HepG2 (cell line): ENCODE data around the gene SEZ6. TPM values are rescaled to one million over a fixed set of nuclear protein-coding genes. Genes with fewer than 3 reads are reported as not detected.

Experiments
- ATAC-seq: fragments of 200-7000 bp; cut with Tn5 transposase; 3 replicates; pipeline ENCODE4 v1.9.1; 2020; ENCODE audit warnings: mild to moderate bottlenecking, moderate library complexity
- BruUV-seq: library from RNA; stranded (reverse); fragments of 400-500 nt; replicated peaks from 2 replicates; lab custom pipeline; 2021; lab: Mats Ljungman, UMichigan
- CTCF ChIA-PET: fragments of 300-600 bp; formaldehyde crosslinking; extraction: SDS; loops from one replicate; lab custom pipeline; 2021; ENCODE audit warnings: low total read pairs, inconsistent platforms, low intra/inter-chr PET ratio; lab: Yijun Ruan, JAX
- POLR2A ChIA-PET: fragments of 350-600 bp; sonication (Branson Sonifier 250); formaldehyde crosslinking; loops from one replicate; lab custom pipeline; 2020; ENCODE audit warnings: antibody characterized with exemption, inconsistent platforms; lab: Yijun Ruan, JAX
- DNase-seq: peaks from one replicate; pipeline ENCODE4 v3.0.0-alpha.2; 2015; ENCODE audit warnings: low spot score
- FAIRE-seq: peaks from 3 replicates; lab custom pipeline; 2011; peaks lifted over from hg19 to GRCh38; lab: Jason Lieb, UNC
- H2AFZ ChIP-seq: one replicate; pipeline ENCODE4 v1.6.1; 2011; ENCODE audit warnings: low read length, inconsistent platforms
- H3K27ac ChIP-seq: fragments of 300-600 bp; 3 replicates; pipeline ENCODE4 v1.8.0; 2011; ENCODE audit warnings: mixed run types, mild to moderate bottlenecking, mixed read lengths, low read length, inconsistent platforms; ENCODE audit not compliant: insufficient read depth; ENCODE audit errors: extremely low read length
- H3K27me3 ChIP-seq, 2 experiments: fragments of 200-600 bp in 1 of 2; 2 replicates in 1 of 2; 3 replicates in 1 of 2; pipeline versions ENCODE4 v1.6.0 to v1.8.0; 2011; ENCODE audit warnings: low read length in 2 of 2, mild to moderate bottlenecking in 2 of 2, moderate library complexity in 2 of 2, inconsistent platforms in 1 of 2; ENCODE audit not compliant: insufficient read depth in 2 of 2, control insufficient read depth in 1 of 2
- H3K36me3 ChIP-seq, 2 experiments: fragments of 200-600 bp in 1 of 2; replicated peaks in 1 of 2; 2 replicates in 1 of 2; 3 replicates in 1 of 2; pipeline versions ENCODE4 v1.5.1 to v1.8.0; 2011; ENCODE audit warnings: low read length in 2 of 2, inconsistent platforms in 1 of 2; ENCODE audit not compliant: insufficient read depth in 2 of 2, control insufficient read depth in 1 of 2
- H3K4me1 ChIP-seq: 2 replicates; pipeline ENCODE4 v1.5.1; 2012; ENCODE audit warnings: low read length, inconsistent platforms; ENCODE audit not compliant: insufficient read depth
- H3K4me2 ChIP-seq: 2 replicates; pipeline ENCODE4 v1.6.0; 2011; ENCODE audit warnings: low read depth, low read length, inconsistent platforms
- H3K4me3 ChIP-seq, 3 experiments: fragments of 200-600 bp in 1 of 3; sonication (generic), shearing (Covaris generic) in 1 of 3; replicated peaks in 1 of 3; 2 replicates each; pipeline ENCODE4 v1.5.1; 2011 to 2016; ENCODE audit warnings: low read length in 3 of 3, inconsistent platforms in 2 of 3, low read depth in 2 of 3, mild to moderate bottlenecking in 2 of 3, control low read depth in 1 of 3, mixed read lengths in 1 of 3; ENCODE audit not compliant: insufficient read depth in 1 of 3
- H3K79me2 ChIP-seq: one replicate; pipeline ENCODE4 v1.6.1; 2011; ENCODE audit warnings: low read length, inconsistent platforms; ENCODE audit not compliant: insufficient read depth
- H3K9ac ChIP-seq: 2 replicates; pipeline ENCODE4 v1.6.0; 2011; ENCODE audit warnings: mild to moderate bottlenecking, low read depth, low read length, inconsistent platforms; ENCODE audit not compliant: insufficient read depth
- H3K9me3 ChIP-seq: 2 replicates; pipeline ENCODE4 v1.5.1; 2012; ENCODE audit warnings: mild to moderate bottlenecking, low read length
- H4K20me1 ChIP-seq: 2 replicates; pipeline ENCODE4 v1.6.0; 2011; ENCODE audit warnings: inconsistent platforms, mild to moderate bottlenecking, low read length, moderate library complexity; ENCODE audit not compliant: insufficient read depth
- ARNT ChIP-seq: fragments of 450-650 bp; IDR thresholded peaks from 2 replicates; pipeline ENCODE4 v1.6.1; 2017
- FOSL2 ChIP-seq: sonication (generic); formaldehyde crosslinking; IDR thresholded peaks from 2 replicates; pipeline ENCODE4 v1.4.0; 2020; ENCODE audit warnings: missing genetic modification reagents
- HOXD1 ChIP-seq: sonication (generic); formaldehyde crosslinking; IDR thresholded peaks from 2 replicates; pipeline ENCODE4 v1.5.0; 2020; ENCODE audit warnings: missing genetic modification reagents
- RARA ChIP-seq: IDR thresholded peaks from 2 replicates; pipeline ENCODE4 v1.6.1; 2016; ENCODE audit warnings: missing genetic modification reagents, missing compliant biosample characterization
- ZNF790 ChIP-seq: sonication (generic); formaldehyde crosslinking; IDR thresholded peaks from 2 replicates; pipeline ENCODE4 v1.8.0; 2022; ENCODE audit warnings: missing genetic modification reagents, mild to moderate bottlenecking, borderline replicate concordance
- ZNF792 ChIP-seq: IDR thresholded peaks from 2 replicates; pipeline ENCODE4 v1.6.1; 2016
- WGBS: methylation state at CpG from one replicate; pipeline ENCODE4 v1.1.6; 2017; ENCODE audit warnings: low lambda C conversion rate; 5-methylcytosine and 5-hydroxymethylcytosine counted together
- in situ Hi-C: cut with HindIII; loops from 2 replicates; pipeline ENCODE4 v1.10.0; 2017; ENCODE audit warnings: low pct_unique_long_range_greater_than_20kb; ENCODE audit not compliant: extremely low pct_ligation_motif_present
- intact Hi-C: fragments of 100-400 bp; cut with micrococcal nuclease; formaldehyde crosslinking; loops from one replicate; pipeline ENCODE4 v1.10.0; 2022; ENCODE audit not compliant: unreplicated experiment
- polyA plus RNA-seq, 8 experiments: library from polyadenylated mRNA; depleted of rRNA in 3 of 8; stranded (reverse) in 7 of 8; unstranded in 1 of 8; fragments of >200 nt; fragmentation: Illumina TruSeq in 4 of 8; extraction: Trizol in 4 of 8; gene quantifications; 2 replicates each; pipeline versions ENCODE4 v1.2.1 to v1.2.3, GENCODE V29; 2011 to 2016; ENCODE audit warnings: low read depth in 4 of 8, missing spikeins in 1 of 8, mixed read lengths in 1 of 8; ENCODE audit not compliant: insufficient read depth in 1 of 8
- total RNA-seq, 5 experiments: library from RNA; depleted of rRNA; stranded (reverse); fragments of >200 nt; fragmentation: Illumina TruSeq; extraction: Trizol; gene quantifications; 2 replicates each; pipeline ENCODE4 v1.2.3, GENCODE V29; 2016; ENCODE audit warnings: low read depth in 1 of 5
- TF ChIP-seq, protein P1 (sequence below): sonication (generic); formaldehyde crosslinking; conservative IDR thresholded peaks from 2 replicates; pipeline ENCODE4 v1.4.0; 2020; ENCODE audit warnings: missing genetic modification reagents

SEZ6 gene
- total and polyA plus RNA-seq, 2 of the 13 experiments (the other 11 are each of a cell fraction or from before 2014, with no cell fraction given): not detected

DNA sequence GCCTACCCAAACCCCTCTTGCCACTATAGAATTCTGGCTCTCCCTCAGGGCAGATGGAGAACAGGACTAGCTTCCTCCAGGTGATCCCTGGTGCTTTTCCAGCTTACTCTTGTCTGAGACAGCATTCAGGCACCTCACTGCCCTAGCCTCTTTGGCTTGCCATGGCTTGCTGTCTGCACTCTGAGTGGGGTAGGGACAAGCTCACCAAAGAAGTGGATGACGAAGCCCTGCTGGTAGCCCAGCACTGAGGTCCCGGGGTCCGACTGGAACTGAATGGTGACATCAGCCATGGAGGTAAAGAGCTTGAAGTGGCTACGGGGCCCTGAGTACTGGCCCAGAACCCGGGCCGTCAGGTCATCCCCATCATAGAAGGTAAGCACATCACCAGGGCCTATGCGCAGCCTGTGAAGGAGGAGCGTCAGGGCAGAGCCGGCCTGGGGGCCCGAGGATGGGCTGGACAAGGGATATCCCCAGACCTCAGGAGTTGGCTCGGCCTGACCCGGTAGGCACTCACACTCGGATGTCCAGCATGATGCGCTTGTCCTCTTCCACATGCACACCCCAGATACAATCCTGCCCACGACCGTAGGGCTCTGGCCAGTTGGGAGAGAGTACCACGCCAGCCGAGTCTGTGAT, 46.9 kb downstream of the SEZ6 start (continued):
- TF ChIP-seq, protein P1, sequence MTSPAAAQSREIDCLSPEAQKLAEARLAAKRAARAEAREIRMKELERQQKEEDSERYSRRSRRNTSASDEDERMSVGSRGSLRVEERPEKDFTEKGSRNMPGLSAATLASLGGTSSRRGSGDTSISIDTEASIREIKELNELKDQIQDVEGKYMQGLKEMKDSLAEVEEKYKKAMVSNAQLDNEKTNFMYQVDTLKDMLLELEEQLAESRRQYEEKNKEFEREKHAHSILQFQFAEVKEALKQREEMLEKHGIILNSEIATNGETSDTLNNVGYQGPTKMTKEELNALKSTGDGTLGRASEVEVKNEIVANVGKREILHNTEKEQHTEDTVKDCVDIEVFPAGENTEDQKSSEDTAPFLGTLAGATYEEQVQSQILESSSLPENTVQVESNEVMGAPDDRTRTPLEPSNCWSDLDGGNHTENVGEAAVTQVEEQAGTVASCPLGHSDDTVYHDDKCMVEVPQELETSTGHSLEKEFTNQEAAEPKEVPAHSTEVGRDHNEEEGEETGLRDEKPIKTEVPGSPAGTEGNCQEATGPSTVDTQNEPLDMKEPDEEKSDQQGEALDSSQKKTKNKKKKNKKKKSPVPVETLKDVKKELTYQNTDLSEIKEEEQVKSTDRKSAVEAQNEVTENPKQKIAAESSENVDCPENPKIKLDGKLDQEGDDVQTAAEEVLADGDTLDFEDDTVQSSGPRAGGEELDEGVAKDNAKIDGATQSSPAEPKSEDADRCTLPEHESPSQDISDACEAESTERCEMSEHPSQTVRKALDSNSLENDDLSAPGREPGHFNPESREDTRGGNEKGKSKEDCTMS (CRISPR knock-in tag): no peak
- no peak for TF ChIP-seq HOXD1 (CRISPR knock-in tag)
- no peak for TF ChIP-seq FOSL2 (CRISPR knock-in tag)
- TF ChIP-seq ARNT: no peak
- TF ChIP-seq, all 625 proteins: peak for 0

DNA sequence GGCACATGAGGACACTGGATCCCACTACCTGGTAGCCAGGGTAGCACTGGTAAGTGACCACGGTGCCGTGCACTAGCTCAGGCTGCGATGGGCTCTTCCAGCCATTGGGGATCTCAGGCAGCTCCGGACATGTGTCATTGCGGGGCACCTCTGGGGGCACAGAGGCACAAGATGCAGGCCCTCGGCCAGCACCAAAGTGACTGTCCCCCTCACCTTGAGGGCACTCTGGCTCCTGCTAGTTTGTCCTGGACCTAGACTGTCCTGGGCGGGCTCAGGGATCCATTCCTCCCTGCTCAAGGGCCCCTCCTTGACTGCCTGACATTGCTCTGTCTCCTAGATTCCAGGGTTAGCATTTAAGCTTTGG, 47.9 kb downstream of the SEZ6 start:
- no peak for DNase-seq
- no peaks in the 10 kb centered on the region for H3K9me3 ChIP-seq
- CTCF ChIA-PET: no interaction called here
- H3K4me1 ChIP-seq: peaks cover 6% of the 10 kb centered on the region
- in situ Hi-C loops: no loop called here
- H2AFZ ChIP-seq: no peak overlapping the region
- peaks cover 0 to 16% of the 10 kb centered on the region in 2 experiments; a peak in 2 of 5 replicates for H3K27me3 ChIP-seq
- H3K79me2 ChIP-seq: no peaks in the 10 kb centered on the region
- no peaks in the 10 kb centered on the region for H4K20me1 ChIP-seq
- no peak for FAIRE-seq
- TF ChIP-seq ZNF790: no peak
- no peak for TF ChIP-seq ZNF792 (CRISPR knock-in tag)
- TF ChIP-seq RARA (CRISPR knock-in tag): no peak
- no peak overlapping the region for H3K4me2 ChIP-seq
- no TSS peak for BruUV-seq
- no peak for ATAC-seq
- H3K4me3 ChIP-seq: no peak overlapping the region
- no peaks in the 10 kb centered on the region for H3K36me3 ChIP-seq
- WGBS: no CpG with 5 or more reads among the region's 7 CpGs
- no peak overlapping the region for H3K9ac ChIP-seq
- intact Hi-C loops: no loop called here
- POLR2A ChIA-PET: no interaction called here
- no peak overlapping the region for H3K27ac ChIP-seq
